ENCODE results near the gene RPP25L.

- TF ChIP-seq POLR2AphosphoS5 (IDR thresholded peaks at IDR 0.05), result no peak
- no peak for TF ChIP-seq CTCF (IDR thresholded peaks at IDR 0.05)
These were observed 35.1 kb upstream of the RPP25L start for GRCh38 chr9:34647084-34647403.
